ENCODE results near the gene CCND3. TPM values are rescaled to one million over a fixed set of nuclear protein-coding genes. Genes with fewer than 3 reads are reported as not detected.

Gene CCND3
- total RNA-seq, 1 donor = 28.1 TPM

DNA sequence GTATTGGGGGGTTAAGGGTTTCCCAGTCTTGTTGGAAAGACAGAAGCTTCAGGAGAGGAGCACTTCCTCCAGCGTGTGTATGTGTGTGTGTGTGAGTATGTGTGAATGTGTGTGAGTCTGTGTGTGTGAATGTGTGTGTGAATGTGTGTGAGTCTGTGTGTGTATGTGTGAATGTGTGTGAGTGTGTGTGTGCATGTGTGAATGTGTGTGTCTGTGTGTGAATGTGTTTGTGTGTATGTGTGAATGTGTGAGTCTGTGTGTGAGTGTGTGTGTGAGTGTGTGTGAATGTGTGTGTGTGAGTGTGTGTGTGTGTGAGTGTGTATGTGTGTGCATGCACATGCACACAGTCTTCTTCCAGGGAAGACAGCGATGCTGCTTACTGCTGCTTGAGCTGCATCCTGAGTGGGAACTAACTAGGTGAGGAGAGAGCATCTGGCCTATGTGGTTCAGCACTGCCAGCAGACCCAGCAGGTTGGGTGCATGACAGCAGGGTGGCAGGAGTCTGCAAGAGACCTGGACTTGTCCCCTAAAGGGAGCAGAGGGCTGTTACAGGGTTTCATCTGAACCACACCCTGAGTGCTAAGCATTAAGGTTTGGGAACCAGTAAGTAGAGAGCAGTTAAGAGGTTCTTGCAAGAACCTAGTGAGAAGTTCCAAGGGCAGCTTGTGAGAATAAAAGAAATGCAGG is 22.7 kb upstream of the CCND3 start:
- no peak overlapping the region for H3K4me3 ChIP-seq (ENCODE audit: low read depth, low read length)
- TF ChIP-seq, protein P1, sequence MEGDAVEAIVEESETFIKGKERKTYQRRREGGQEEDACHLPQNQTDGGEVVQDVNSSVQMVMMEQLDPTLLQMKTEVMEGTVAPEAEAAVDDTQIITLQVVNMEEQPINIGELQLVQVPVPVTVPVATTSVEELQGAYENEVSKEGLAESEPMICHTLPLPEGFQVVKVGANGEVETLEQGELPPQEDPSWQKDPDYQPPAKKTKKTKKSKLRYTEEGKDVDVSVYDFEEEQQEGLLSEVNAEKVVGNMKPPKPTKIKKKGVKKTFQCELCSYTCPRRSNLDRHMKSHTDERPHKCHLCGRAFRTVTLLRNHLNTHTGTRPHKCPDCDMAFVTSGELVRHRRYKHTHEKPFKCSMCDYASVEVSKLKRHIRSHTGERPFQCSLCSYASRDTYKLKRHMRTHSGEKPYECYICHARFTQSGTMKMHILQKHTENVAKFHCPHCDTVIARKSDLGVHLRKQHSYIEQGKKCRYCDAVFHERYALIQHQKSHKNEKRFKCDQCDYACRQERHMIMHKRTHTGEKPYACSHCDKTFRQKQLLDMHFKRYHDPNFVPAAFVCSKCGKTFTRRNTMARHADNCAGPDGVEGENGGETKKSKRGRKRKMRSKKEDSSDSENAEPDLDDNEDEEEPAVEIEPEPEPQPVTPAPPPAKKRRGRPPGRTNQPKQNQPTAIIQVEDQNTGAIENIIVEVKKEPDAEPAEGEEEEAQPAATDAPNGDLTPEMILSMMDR (IDR thresholded peaks at IDR 0.05; ENCODE audit: insufficient read depth, low read length) = no peak
- no peak for DNase-seq (ENCODE audit: low read depth)

DNA sequence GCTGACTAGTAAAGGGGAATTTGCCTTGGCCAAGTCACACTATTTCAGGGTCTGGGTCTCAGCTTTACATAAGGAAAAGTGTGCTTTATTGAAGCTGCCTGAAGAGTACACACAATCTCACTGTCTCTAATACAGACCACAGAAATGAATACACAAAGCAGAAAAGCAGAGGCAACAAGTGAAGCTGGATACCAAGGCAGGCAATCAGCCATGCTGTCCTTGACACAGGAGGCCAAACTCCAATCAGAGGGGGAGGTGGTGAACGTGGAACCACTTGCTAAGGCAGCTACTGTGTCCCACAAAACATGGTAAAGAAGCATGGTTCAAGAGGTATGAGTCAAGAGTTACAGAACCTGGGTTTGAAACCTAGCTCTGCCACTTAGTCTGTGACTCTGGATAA is 21.8 kb upstream of the CCND3 start:
- no peak overlapping the region for H3K4me3 ChIP-seq (ENCODE audit: low read depth, low read length)
- no peak for DNase-seq (ENCODE audit: low read depth)
- TF ChIP-seq, protein P1 (IDR thresholded peaks at IDR 0.05; ENCODE audit: insufficient read depth, low read length) = no peak

DNA sequence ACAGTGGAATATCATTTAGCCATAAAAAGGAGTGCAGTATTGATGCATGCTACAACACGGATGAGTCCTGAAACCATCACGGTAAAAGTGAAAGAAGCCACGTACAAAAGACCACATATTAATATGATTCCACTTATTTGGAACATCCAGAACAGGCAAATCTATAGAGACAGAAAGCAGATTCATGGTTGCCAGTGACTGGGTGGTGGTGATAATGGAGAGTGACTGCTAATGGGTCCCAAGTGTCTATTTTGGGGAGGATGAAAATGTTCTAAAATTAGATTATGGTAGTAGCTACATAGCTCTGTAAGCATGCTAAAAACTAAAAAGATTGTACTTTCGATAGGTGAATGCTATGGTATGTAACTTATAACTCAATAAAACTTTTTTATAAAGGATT is 18.4 kb upstream of the CCND3 start:
- no peak for DNase-seq (ENCODE audit: low read depth)
- TF ChIP-seq, protein P1 (IDR thresholded peaks at IDR 0.05; ENCODE audit: insufficient read depth, low read length) = no peak
- no peak overlapping the region for H3K4me3 ChIP-seq (ENCODE audit: low read depth, low read length)

DNA sequence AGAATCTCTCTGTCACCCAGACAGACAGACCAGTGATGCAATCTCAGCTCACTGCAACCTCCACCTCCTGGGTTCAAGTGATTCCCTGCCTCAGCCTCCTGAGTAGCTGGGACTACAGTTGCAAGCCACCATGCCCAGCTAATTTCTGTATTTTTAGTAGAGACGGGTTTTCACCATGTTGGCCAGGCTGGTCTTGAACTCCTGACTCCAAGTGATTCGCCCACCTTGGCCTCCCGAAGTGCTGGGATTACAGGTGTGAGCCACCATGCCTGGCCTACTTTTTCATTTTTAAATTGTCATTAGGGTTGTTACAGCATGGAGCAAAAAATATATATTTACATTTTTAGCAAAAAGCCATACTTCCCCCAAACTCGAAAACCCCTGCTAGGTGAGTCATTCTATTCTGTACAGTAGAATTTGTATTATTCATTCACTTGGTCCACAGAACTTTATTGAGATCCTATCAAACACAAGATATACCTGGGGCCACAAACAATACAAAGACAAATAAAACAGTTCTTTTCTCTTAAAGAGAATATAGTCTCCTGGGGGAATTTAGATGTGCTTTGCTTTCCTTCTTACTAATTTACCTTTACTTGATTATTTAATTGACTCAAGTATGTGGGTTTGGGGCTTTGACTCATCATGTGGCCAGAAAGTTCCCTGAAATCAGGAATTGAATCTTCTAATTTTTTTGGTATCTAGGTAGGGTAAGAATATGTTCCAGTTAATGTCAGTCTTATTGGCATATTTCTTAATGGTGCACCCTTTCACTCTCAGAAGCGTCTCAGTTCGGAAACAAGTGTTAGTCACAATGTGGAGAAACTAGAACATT is 16.6 kb upstream of the CCND3 start:
- no peak for DNase-seq (ENCODE audit: low read depth)
- H3K4me3 ChIP-seq (ENCODE audit: low read depth, low read length) = no peak overlapping the region
- TF ChIP-seq, protein P1 (IDR thresholded peaks at IDR 0.05; ENCODE audit: insufficient read depth, low read length) = no peak

DNA sequence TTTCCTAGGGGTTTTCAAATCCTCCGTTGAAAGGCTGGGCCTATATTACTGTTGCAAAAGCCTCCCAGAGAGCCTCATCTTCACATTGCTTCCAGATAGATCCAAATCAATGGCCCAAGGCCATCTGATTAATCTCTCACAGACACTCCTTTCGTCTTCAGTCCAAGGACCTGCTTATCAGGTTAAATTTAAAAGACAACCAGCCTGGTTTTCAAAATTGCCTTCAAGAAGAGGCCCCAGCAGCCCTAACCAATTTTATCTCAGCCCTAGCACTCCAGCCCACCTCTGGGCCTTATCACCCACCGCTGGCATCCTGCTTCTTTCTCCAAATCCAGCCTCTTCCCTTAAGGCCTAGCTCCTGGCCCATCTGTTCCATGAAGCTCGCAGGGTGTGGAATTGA is 15.5 kb upstream of the CCND3 start:
- no peak for DNase-seq (ENCODE audit: low read depth)
- no peak overlapping the region for H3K4me3 ChIP-seq (ENCODE audit: low read depth, low read length)
- TF ChIP-seq, protein P1 (IDR thresholded peaks at IDR 0.05; ENCODE audit: insufficient read depth, low read length) = no peak

DNA sequence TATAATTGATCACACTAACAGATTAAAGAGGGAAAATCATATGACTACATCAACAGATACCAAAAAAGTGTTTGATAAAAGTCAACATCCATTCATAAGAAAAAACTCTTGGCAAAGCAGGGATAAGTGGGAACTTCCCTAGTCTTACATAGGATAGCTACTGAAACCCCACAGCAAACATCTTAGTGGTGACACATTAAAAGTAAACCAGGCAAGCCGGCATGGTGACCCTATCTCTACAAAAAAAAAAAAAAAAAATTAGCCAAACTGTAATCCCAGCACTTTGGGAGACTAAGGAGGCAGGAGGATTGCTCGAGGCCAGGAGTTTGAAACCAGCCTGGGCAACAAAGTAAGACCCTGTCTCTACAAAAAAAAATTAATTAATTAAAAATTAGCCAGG is 13.8 kb upstream of the CCND3 start:
- TF ChIP-seq, protein P1 (IDR thresholded peaks at IDR 0.05; ENCODE audit: insufficient read depth, low read length) = no peak
- DNase-seq (ENCODE audit: low read depth) = no peak
- no peak overlapping the region for H3K4me3 ChIP-seq (ENCODE audit: low read depth, low read length)
